ENCODE measurements around the gene DMAP1.
A peak's percentile ranks its signal among the peaks of the same experiment; 100 is the strongest.

Gene DMAP1

GRCh38 chr1:44242746-44243145 lies 29.5 kb downstream of the DMAP1 start:
- peaks cover 0 to 10% (median 0%) of the 10 kb centered on the region in 11 experiments; a peak in 6 of 22 replicates for H4K20me1 ChIP-seq
- no peak overlapping the region for H3K4me2 ChIP-seq
- H3K27ac ChIP-seq: no peak overlapping the region
- no peaks in the 10 kb centered on the region for H3K27me3 ChIP-seq
- H3K4me1 ChIP-seq: peaks cover 36 to 60% (median 43%) of the 10 kb centered on the region in 10 experiments
- peaks cover 7 to 70% (median 31%) of the 10 kb centered on the region in 11 experiments; a peak in 21 of 22 replicates for H3K36me3 ChIP-seq
- no peak overlapping the region for H3K9ac ChIP-seq
- no peak for TF ChIP-seq Cebpa-rat (IDR thresholded peaks at IDR 0.05)
- H3K9me3 ChIP-seq (replicated peaks in 1 of 11): no peaks in the 10 kb centered on the region
- H3K4me3 ChIP-seq: no peak overlapping the region

- Histone ChIP-seq H3K27me3 (no peaks in the 10 kb centered on the region), H3K4me3 (no peak overlapping the region), H4K20me1 (peaks cover 0 to 14% (median 0%) of the 10 kb centered on the region in 11 experiments; a peak in 7 of 22 replicates), H3K9me3 (replicated peaks in 1 of 11) (no peaks in the 10 kb centered on the region), H3K36me3 (peaks cover 7 to 76% (median 37%) of the 10 kb centered on the region in 11 experiments; a peak in 21 of 22 replicates), H3K4me1 (peaks cover 26 to 50% (median 32%) of the 10 kb centered on the region in 10 experiments), H3K4me2 (no peak overlapping the region), H3K9ac (no peak overlapping the region), H3K27ac (no peak overlapping the region)
- TF ChIP-seq Cebpa-rat (IDR thresholded peaks at IDR 0.05): no peak
These were observed 30.7 kb downstream of the DMAP1 start for GRCh38 chr1:44243782-44244495.

GRCh38 chr1:44244986-44245385 lies 31.7 kb downstream of the DMAP1 start:
- no peak for TF ChIP-seq Cebpa-rat (IDR thresholded peaks at IDR 0.05)
- H3K36me3 ChIP-seq: peaks cover 7 to 76% (median 41%) of the 10 kb centered on the region in 11 experiments; a peak in 21 of 22 replicates
- H3K27ac ChIP-seq: no peak overlapping the region
- H3K4me1 ChIP-seq: peaks cover 15 to 39% (median 22%) of the 10 kb centered on the region in 10 experiments
- peak overlapping the region in 1 of 11 experiments; percentile 19; a peak in 1 of 22 replicates for H3K4me2 ChIP-seq
- no peaks in the 10 kb centered on the region for H3K9me3 ChIP-seq (replicated peaks in 1 of 11)
- H3K9ac ChIP-seq: no peak overlapping the region
- no peaks in the 10 kb centered on the region for H3K27me3 ChIP-seq
- peaks cover 0 to 24% (median 0%) of the 10 kb centered on the region in 11 experiments; a peak in 8 of 22 replicates for H4K20me1 ChIP-seq
- H3K4me3 ChIP-seq: no peak overlapping the region

- Histone ChIP-seq H3K27me3 (no peaks in the 10 kb centered on the region), H4K20me1 (peaks cover 0 to 40% (median 5%) of the 10 kb centered on the region in 11 experiments; a peak in 11 of 22 replicates), H3K9me3 (replicated peaks in 1 of 11) (no peaks in the 10 kb centered on the region), H3K27ac (no peak overlapping the region), H3K4me3 (no peak overlapping the region), H3K4me1 (peaks cover 0 to 21% (median 7%) of the 10 kb centered on the region in 10 experiments; a peak in 13 of 20 replicates), H3K36me3 (peaks cover 15 to 79% (median 45%) of the 10 kb centered on the region in 11 experiments; a peak in 21 of 22 replicates), H3K9ac (no peak overlapping the region), H3K4me2 (no peak overlapping the region)
- TF ChIP-seq Cebpa-rat (IDR thresholded peaks at IDR 0.05): no peak
These were observed 33.5 kb downstream of the DMAP1 start for GRCh38 chr1:44246806-44247205.

GRCh38 chr1:44249543-44249942 lies 36.3 kb downstream of the DMAP1 start:
- peaks cover 0 to 11% (median 6%) of the 10 kb centered on the region in 10 experiments; a peak in 10 of 20 replicates for H3K4me1 ChIP-seq
- no peaks in the 10 kb centered on the region for H3K9me3 ChIP-seq (replicated peaks in 1 of 11)
- H3K4me3 ChIP-seq: no peak overlapping the region
- H3K4me2 ChIP-seq: no peak overlapping the region
- H3K27me3 ChIP-seq: no peaks in the 10 kb centered on the region
- TF ChIP-seq Cebpa-rat (IDR thresholded peaks at IDR 0.05): no peak
- H4K20me1 ChIP-seq: peaks cover 0 to 43% (median 5%) of the 10 kb centered on the region in 11 experiments; a peak in 12 of 22 replicates
- H3K36me3 ChIP-seq: peaks cover 4 to 65% (median 32%) of the 10 kb centered on the region in 11 experiments; a peak in 16 of 22 replicates
- H3K9ac ChIP-seq: no peak overlapping the region
- no peak overlapping the region for H3K27ac ChIP-seq

- no peak overlapping the region for H3K4me3 ChIP-seq
- no peaks in the 10 kb centered on the region for H3K9me3 ChIP-seq (replicated peaks in 1 of 11)
- no peak overlapping the region for H3K4me2 ChIP-seq
- H4K20me1 ChIP-seq: peaks cover 0 to 44% (median 3%) of the 10 kb centered on the region in 11 experiments; a peak in 12 of 22 replicates
- H3K27me3 ChIP-seq: no peaks in the 10 kb centered on the region
- peaks cover 4 to 59% (median 26%) of the 10 kb centered on the region in 11 experiments; a peak in 14 of 22 replicates for H3K36me3 ChIP-seq
- no peak overlapping the region for H3K9ac ChIP-seq
- no peak for TF ChIP-seq Cebpa-rat (IDR thresholded peaks at IDR 0.05)
- peaks cover 0 to 10% (median 6%) of the 10 kb centered on the region in 10 experiments; a peak in 10 of 20 replicates for H3K4me1 ChIP-seq
- H3K27ac ChIP-seq: no peak overlapping the region
These were observed 37.0 kb downstream of the DMAP1 start for GRCh38 chr1:44250068-44250781.

GRCh38 chr1:44251486-44251885 lies 38.2 kb downstream of the DMAP1 start:
- no peaks in the 10 kb centered on the region for H3K27me3 ChIP-seq
- H3K4me2 ChIP-seq: no peak overlapping the region
- H3K9me3 ChIP-seq (replicated peaks in 1 of 11): no peaks in the 10 kb centered on the region
- TF ChIP-seq Cebpa-rat (IDR thresholded peaks at IDR 0.05): no peak
- peaks cover 0 to under 1% (median 0%) of the 10 kb centered on the region in 10 experiments; a peak in 2 of 20 replicates for H3K4me1 ChIP-seq
- no peak overlapping the region for H3K4me3 ChIP-seq
- H4K20me1 ChIP-seq: peaks cover 0 to 44% (median 3%) of the 10 kb centered on the region in 11 experiments; a peak in 10 of 22 replicates
- no peak overlapping the region for H3K9ac ChIP-seq
- H3K27ac ChIP-seq: no peak overlapping the region
- peaks cover 9 to 60% (median 35%) of the 10 kb centered on the region in 11 experiments; a peak in 18 of 22 replicates for H3K36me3 ChIP-seq

- Histone ChIP-seq H3K4me3 (no peak overlapping the region), H4K20me1 (peaks cover 0 to 44% (median 3%) of the 10 kb centered on the region in 11 experiments; a peak in 10 of 22 replicates), H3K36me3 (peaks cover 13 to 60% (median 37%) of the 10 kb centered on the region in 11 experiments; a peak in 19 of 22 replicates), H3K4me1 (no peaks in the 10 kb centered on the region), H3K27me3 (no peaks in the 10 kb centered on the region), H3K4me2 (no peak overlapping the region), H3K27ac (no peak overlapping the region), H3K9me3 (replicated peaks in 1 of 11) (no peaks in the 10 kb centered on the region), H3K9ac (0 out of 22 replicates have a peak overlapping the region, but pooled peaks of 1 of the 11 experiments have one; percentile 1)
- TF ChIP-seq Cebpa-rat (IDR thresholded peaks at IDR 0.05): no peak
These were observed 38.9 kb downstream of the DMAP1 start for GRCh38 chr1:44251989-44252671.
